HPDE6-E6E7 (cell line): ENCODE results near the gene OPCML.

Experiments used
- DNase-seq: peaks from one replicate; pipeline ENCODE4 v3.0.0; 2011; ENCODE audit warnings: missing footprints; ENCODE audit errors: extremely low spot score

OPCML gene

DNA sequence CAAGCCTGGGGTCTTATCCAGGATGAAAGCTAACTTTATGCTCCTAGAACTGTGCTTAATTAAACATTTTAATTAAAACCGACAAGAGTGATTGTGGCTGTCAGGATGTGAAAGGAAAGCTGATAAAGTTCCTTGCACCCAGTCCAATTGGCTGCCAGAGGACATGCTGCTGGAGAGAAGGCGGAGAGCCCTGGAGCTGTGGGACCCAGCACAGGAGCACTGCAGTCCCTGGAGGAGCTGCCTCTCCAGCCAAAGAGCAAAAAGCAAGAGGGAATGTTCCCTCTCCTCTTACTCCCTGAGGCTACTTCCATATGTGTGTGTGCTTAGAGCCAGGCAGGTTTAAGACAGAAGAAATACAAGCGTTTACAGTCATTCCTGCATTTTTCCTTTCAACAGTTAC lies 118.6 kb downstream of the OPCML start:
- no peak for DNase-seq

DNA sequence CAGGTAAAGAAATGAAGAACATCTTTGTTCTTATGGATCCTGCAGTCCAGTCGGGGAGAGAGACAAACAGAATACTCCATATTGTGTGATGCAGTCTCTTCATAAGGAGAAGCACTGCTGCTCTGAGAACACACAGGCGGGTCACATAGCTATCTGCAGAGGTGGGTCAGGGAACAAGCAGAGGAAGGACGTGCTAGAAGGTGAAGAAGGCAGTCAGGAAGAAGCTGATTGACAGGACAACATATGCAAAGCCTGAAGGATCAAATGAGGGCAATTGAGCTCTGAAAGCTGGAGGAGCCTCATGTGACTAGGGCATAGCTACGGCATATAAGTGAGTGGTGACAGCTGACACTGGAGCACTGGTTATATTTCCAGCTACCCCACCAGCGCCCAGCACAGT lies 122.5 kb downstream of the OPCML start:
- DNase-seq: no peak

DNA sequence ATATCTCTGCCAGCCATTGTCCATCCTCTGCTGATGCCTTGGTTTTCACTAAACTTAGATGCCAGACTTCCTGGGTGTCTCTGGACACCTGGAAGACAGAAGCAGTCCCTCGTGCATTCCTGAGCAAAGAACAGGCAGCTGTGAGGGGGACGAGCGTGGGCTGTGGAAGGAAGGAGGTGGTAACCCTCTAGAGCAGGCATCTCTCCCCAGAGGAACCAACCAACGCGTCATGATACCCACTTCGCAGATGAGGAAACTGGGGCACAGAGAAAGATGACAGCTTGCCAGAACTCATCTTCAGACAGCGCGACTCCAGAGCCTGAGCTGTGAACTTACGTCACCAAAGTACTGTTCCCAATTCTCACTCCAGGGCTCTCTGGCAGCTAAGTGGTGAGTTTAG lies 123.4 kb downstream of the OPCML start:
- no peak for DNase-seq

DNA sequence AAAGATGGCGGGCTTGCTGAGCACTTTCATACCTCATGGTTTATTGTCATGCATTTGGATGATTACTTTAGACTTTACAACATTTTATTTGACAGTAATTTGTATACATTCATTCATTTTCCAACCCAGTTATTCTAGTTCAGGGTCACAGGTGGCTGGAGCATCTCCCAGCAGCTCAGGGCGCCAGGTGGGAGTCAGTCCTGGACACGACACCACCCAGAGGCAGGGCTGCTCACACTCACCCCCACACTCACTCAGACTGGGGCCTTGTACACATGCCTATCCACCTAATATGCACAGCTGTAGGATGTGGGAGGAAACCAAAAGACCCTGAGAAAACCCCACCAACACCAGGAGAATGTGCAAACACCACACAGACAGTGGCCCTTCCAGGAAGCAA lies 123.9 kb downstream of the OPCML start:
- no peak for DNase-seq

DNA sequence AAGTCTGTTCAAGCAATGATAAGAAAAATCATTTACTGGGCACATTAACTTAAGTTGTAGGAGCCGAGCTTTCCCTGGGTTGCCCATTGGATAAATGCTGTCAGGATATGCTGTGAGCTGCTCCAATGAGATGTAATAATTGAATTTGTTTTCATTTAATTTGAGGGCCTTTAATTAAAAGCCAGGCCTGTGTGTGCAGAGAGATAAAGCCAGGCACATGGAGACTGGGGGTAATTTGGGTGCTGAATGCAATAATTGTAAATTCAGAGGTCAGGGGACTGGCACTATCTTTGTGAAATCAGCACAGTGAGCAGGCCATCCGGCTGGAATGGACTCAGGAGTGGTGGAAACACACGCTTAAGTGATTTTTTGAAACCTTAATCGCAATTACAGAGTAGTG lies 125.8 kb downstream of the OPCML start:
- DNase-seq: no peak

DNA sequence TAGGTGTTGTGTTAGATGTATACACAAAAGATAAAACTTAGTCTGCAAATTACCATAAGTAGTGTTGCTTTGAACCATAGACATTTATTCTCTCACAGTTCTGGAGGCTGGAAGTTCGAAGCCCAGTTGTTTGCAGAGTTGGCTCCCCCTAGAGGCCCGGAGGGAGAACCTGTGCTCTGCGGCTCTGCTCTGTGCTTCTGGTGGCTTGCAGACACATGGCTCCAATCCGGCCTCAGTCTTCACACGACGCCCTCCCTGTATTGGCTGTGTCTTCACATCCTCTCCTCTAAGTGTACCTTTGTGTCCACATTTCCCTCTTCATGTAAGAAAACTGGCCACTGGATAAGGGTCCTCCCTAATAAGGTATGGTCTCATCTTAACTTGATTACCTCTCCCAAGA lies 128.4 kb downstream of the OPCML start:
- DNase-seq: no peak

DNA sequence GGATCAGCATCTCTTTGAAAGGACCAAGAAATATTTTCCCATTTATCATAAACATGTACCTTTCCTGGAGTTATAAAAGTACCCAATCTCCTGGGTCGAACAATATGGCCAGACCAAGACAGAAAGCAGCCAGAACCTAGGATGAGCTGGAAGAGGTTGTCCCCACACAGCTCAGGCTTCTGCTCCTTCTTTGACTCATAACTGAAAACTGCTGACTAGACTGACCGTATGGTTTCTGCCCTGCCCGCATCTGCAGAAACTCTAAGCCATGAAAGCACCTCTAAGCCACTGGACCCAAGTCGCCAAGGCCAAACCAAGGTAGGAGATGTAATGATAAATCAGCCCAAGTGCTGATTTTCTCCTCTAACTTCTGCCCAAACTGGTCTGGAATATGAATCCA lies 129.8 kb downstream of the OPCML start:
- no peak for DNase-seq

DNA sequence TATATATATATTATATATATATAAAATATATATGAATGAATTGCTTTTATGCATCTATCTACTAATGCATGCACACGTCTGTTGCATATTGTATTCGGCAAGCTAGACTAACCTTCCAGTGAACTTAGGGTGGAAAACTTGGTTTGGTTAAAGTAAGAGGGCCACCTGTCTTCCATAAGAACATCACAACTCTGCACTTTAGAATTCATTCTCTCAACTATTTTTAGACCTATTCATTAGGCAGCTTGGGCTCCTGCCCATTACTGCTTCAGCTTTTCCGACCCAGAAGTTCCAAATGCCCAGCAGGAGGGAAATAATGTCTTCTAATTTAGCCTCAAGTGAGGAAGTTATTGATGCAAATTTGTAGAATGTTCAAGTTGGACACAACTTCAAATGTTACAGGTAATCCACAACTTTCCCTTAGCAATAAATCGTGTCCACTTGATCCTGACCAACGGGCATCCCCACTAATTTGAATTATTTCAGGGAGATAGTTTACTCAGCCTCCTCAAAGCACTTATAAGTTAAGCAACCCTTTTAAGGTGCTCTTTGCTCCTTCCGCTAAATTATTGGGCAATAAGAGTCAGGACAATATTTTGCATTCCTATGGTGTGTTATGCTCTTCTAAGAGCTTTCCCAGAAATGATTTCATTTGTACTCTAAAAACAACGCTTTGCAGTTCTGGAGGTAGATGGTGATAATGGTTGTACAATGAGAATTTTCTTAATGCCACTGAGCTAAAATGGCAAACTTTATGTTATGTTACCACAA lies 132.3 kb downstream of the OPCML start:
- DNase-seq: no peak

DNA sequence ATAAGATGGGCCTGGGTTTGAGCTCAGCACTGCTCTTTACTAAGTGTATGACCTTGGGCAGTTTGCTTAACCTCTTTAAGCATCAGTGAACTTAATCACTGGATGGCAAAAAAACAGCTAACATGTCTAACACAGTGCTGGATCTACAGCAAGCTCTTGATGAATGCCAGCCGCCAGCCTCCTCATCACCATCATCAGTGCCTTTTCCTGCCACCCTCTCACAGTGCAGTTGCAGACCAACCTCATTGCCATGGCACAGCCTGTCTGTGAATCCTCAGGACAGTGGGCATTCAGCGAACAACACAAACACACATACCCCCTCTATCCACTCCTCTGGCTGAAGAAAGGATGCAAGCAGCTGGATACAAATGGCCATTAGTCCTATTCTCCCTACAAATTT lies 133.0 kb downstream of the OPCML start:
- DNase-seq: no peak

DNA sequence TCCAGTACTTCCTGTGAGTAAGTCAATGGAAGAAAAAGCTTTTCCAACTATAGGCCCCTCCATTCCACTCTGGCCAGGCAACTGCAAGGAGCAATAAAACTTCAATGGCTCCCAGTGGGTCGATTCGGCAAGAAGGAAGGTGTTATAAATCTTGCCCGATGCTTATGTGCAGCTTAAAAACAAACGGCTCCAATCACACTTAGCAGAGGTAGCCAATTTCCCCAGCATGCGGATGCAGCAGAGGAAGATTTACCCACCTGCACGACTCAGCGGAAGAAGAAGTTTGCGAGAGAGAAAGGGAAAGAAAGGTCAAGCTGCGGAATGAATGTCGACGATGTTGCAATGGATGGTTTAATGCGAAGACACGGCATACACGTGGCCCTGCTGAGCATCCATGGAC lies 141.5 kb downstream of the OPCML start:
- no peak for DNase-seq

DNA sequence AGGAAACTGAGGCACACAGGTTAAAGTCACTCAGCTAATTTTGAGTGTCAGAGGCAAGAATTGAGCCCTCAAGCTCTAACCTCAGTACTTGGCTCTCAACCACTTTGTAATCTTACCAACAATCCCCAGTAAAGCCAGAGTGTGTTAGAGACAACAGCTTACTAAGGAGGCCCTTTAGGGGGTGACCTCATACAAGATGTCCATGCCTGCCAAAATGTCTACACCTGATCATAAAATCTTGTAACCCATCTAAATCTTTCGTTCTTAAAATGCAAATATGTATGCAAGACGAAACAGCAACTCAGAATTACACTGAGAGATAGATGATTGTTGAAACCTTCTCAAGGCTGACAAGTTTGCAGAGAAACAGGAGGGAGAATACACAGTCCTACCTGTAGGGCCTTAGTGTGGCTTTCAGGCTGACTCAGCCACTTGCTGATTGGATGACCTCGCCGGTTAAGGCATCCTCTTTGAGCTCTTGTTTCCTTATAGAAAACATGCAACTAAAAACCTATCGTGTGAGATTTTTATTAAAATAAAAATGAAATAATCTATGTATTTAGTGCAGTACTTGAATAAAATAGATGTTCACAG lies 143.2 kb downstream of the OPCML start:
- DNase-seq: no peak

DNA sequence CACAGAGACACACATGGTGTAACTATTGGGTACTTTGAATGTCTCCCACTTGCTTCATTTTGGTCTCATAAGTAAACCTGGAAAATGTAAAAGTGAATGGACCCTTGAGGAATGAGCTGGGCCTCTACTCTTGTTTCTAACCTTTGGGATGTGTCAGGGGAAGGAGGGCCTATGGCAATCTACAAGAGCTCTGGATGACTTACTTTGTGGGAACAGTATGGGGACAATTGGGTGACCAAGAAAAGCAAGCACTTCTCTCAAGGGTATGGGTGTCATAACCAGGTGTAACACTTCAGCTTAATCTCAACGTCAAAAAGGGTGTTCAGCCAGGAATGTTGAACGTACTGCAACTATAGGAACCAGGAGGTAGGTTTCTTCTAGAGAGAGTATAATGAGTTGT lies 144.0 kb downstream of the OPCML start:
- no peak for DNase-seq

DNA sequence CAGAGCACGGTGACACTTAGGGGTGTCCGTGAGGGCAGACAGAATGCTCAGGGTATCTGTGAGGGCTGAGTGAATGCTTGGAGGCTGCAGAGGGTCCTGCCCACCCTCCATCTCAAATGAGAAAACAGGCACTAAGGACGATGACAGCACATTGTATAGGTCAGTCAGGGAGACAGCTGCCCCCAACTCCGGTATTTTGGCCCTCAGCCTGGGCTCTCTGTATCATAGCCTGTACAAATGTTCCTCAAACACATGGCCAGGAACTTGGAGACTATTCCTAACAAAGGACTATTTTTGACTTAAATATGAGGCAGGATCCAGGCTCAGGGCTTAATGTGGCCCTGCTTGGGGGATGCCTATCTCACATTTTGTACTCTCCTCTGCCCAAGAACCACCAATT lies 145.4 kb downstream of the OPCML start:
- DNase-seq: no peak

DNA sequence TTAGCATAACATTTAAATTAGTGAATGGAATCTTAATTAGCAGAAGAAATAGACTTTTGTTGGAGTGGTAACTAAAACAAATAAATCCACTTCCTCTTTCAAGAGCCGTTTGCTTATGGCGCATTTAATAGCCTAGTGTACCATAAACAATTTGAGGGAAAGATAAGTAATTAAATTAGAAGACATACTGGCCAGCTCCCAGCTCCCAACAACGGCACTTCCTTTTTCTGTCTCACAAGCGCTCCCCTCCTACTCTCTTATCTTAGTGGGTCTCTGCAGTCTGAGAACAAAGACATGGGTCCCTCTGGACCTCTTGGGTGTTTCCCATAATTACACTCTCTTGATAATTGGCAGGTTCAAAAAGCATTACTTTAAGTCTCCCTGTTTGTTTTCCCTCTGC lies 146.0 kb downstream of the OPCML start:
- DNase-seq: no peak

DNA sequence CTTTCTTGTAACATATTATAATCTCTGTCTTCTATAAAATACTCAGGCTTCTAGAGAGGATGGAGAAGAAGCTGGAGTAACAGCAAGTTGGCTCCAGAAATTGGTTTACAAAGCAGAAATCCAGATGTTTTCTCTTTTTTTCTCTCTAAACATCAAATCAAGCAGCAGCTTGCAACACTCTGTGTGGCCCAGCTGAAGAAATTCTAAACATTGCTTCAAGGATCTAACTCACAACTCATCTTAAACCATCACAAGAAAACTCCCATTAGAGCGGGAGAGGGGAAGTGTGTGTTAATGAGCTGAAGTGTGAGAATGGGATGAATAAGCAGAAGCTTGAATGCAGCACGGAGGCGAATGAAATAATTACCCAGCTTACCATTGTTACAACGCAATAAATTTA lies 146.5 kb downstream of the OPCML start:
- no peak for DNase-seq

DNA sequence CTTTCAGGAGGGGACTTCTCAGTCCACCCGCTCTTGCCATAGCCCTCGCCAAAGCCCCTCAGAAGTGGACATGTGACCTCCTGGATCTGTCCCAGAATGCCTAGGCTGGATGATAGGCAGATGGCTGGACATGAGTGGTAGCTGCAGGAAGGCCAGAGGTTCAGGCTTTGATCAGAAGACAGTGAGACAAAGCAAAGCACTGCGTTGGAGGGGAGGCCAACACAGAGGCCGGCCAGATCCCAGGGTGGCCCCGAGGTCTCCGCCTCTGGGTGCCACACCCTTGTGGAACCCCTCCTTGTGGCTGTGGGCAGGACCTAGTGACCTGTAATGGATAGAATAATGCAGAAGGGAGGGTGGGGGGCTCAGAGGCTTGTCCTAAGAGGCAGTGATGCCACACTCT lies 147.6 kb downstream of the OPCML start:
- DNase-seq: no peak

DNA sequence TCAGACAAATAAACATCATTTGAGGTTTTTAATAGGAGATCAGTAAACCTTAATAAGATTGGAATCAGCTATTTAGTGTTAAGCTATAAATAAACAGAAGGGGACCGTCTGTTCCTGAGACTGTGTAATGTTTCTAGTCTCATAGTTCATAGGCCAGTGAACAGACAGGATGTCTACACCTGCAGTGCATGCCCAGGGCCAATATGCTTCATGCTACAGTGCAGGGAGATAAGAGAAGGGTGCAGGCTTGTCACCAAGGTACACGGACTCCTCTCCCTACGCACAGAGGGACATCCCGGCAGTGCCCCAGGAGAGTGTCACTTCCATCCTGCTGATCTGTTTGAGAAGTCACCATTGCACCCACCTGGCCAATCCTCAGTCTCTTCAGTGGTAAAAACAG lies 148.6 kb downstream of the OPCML start:
- DNase-seq: no peak

DNA sequence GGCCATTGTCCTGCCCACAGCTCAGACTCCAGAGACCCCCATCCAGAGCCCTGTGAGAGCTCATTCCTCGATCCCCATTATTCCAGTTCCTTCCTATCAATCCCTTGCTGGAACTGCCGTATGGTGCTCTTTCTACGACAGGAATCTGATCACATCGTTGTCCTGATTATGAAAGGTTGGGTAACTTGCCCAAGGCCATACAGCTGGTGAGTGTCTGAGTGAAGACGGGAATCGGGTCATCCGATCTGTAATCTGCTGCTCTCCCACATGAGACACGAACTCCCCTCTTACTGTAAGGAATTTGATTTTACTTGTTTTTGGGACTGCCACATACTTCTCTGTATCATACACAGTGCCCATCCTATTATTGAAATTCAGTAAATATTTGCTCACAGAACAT lies 149.1 kb downstream of the OPCML start:
- DNase-seq: no peak

DNA sequence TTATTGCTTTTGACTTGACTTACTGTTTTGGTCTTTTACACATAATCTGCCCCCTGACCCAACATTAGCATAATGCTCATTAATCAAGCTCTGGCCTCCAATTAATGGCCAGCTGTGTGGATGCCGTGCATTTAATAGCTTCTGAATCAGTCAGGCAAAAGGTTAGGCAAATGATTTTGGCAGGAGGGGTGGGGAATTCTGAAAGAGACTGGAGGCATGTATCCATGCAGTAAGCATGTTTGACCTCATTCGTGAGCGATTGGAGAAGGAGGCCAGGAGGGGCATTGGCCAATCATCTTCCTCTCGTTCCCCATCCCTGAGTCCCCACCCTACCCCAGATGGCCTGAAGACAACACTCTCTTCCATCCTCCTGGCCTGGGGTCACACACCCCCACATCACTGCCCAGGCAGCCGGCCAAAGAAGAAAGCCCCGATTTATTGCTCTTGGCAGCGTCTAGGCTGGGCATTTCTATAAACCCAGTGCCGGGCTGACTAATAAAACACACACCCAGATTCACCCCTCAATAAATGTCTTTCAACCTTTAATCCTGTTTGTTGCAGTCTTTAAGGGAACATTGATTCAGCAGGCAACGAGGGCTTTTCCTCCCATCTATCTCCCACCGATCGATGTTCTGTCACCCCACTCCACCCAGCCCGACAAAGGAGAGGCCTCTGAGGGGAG lies 150.0 kb downstream of the OPCML start:
- DNase-seq: no peak

DNA sequence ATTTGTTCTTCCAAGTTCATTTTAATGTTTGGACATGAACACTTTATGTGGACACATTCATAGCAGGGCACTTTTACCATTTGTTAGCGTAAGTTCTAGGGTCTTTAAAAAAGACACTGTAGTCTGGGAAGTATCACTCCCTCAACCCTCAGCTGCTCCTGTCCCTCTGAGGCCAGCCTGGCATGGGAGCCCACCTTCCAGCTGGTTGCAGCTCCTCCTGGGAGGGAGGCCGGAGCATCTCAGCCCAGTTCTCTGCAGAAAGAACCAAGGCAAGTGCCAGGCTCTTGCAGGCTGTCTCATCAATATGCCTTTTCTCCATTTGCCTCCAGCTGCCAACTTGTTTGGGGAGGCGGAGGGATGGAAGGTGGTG lies 150.6 kb downstream of the OPCML start:
- DNase-seq: no peak

DNA sequence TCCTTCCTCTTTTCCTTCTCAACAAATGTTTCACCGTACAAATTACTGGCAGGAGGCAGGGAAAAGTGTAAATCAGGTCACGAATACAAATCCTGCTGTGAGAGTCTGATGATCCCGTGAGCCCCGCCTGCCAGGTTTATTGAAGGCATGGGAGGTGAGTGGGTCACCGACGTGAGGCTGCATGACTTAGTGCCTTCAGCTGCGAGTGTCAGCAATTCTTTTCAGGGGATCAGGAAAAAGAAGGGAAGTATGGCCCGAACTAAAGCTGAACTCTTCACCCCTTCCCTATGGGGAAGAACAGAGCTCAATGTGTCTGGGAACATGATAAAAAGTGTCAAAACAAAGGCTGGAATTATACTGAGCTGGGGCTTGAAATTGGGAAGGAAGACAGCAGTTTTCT lies 166.2 kb downstream of the OPCML start:
- no peak for DNase-seq

DNA sequence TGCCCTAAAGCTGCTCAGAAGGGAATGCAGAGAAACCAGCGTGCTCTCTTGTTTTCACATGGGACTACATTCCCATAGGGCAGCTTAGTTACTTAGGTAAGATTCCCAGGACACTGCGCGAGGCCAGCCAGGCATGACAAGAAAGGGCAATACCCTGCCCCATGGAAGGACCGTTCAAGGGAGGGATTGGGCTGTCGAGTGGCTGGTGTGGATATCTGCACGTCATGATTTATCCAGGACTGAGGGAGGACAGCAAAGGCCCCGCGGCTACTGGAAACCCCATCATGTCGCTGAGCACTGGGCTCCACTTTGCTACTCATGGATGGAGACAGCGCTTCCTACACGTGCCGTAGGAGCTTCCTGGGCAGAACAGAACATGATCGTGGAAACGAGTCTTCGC lies 169.4 kb downstream of the OPCML start:
- DNase-seq: no peak

DNA sequence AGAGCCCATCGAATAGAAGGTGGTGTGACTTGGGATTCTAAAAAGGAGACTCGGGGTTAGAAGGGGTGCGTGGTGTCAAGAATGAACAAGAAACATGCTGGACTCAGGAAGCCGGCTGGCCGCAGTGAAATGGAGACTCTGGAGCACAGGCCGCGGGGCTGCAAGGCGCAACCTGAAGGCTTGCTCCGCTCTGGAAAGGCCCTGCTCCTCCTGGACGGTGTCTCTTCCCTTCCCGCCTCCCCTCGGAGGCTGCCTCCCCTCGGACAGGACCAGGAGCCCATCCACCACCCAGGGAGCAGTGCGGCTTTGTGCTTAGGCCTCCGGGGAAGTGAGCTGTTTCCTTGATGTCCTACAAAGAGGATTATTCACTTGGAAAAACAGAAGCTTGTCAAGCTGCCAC lies 170.1 kb downstream of the OPCML start:
- DNase-seq: no peak

DNA sequence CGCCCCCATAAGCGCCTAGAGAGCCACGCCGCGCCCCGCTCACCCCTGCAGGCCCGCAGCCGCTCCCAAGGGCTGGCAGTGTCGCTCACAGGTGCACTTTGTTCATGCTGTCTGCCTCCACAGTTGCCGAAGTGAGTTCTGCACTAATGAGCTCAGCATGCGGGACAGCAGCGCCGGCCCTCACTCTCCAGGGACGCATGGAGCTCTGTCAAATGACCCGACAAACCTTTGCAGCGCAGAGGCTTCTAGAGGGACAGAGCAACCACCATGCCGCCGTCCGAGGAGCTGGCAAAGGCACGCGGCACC lies 170.7 kb downstream of the OPCML start:
- no peak for DNase-seq
